SK-N-SH treated with all-trans-retinoic acid at 6 μM for 48 hours (cell line): ENCODE results near the gene IFT25.

ENCODE experiments used
- ATAC-seq: fragments of 200-7000 bp; cut with Tn5 transposase; 3 replicates; pipeline ENCODE4 v1.9.1; 2020; ENCODE audit warnings: mild to moderate bottlenecking, moderate library complexity
- ARNTL ChIP-seq: fragments of 450-650 bp; formaldehyde crosslinking; IDR thresholded peaks from 2 replicates; pipeline ENCODE4 v1.5.0; 2020; ENCODE audit warnings: low read depth, mild to moderate bottlenecking, moderate library complexity, borderline replicate concordance
- BACH2 ChIP-seq: fragments of 250-450 bp; sonication (Bioruptor Pico); IDR thresholded peaks from 2 replicates; pipeline ENCODE4 v1.9.0; 2021; ENCODE audit warnings: mild to moderate bottlenecking, borderline replicate concordance
- CSDC2 ChIP-seq: fragments of 250-450 bp; sonication (Bioruptor Pico); IDR thresholded peaks from 2 replicates; pipeline ENCODE4 v1.5.0; 2020; ENCODE audit warnings: mild to moderate bottlenecking, moderate library complexity
- ESRRG ChIP-seq: fragments of 250-450 bp; sonication (Bioruptor Pico); IDR thresholded peaks from 2 replicates; pipeline ENCODE4 v1.6.1; 2021; ENCODE audit warnings: mild to moderate bottlenecking
- GLIS3 ChIP-seq: fragments of 250-450 bp; sonication (Bioruptor Pico); IDR thresholded peaks from 2 replicates; pipeline ENCODE4 v1.5.0; 2020; ENCODE audit warnings: mild to moderate bottlenecking, moderate library complexity
- OSR1 ChIP-seq: fragments of 250-450 bp; sonication (Bioruptor Pico); IDR thresholded peaks from 2 replicates; pipeline ENCODE4 v1.8.0; 2022; ENCODE audit warnings: moderate library complexity, mild to moderate bottlenecking, inconsistent platforms
- PPARA ChIP-seq: fragments of 250-450 bp; sonication (Bioruptor Pico); IDR thresholded peaks from 2 replicates; pipeline ENCODE4 v1.5.0; 2020; ENCODE audit warnings: mild to moderate bottlenecking, borderline replicate concordance
- RARB ChIP-seq: fragments of 250-450 bp; sonication (Bioruptor Pico); IDR thresholded peaks from 2 replicates; pipeline ENCODE4 v1.8.0; 2021; ENCODE audit warnings: mild to moderate bottlenecking, moderate library complexity
- SNAI2 ChIP-seq: fragments of 250-450 bp; sonication (Bioruptor Pico); IDR thresholded peaks from 2 replicates; pipeline ENCODE4 v1.5.0; 2020; ENCODE audit warnings: mild to moderate bottlenecking, moderate library complexity
- TCF4 ChIP-seq: fragments of 250-450 bp; sonication (Bioruptor Pico); IDR thresholded peaks from 2 replicates; pipeline ENCODE4 v1.8.0; 2021; ENCODE audit warnings: mild to moderate bottlenecking, moderate library complexity, borderline replicate concordance
- TOX ChIP-seq: fragments of 250-450 bp; sonication (Bioruptor Pico); IDR thresholded peaks from 2 replicates; pipeline ENCODE4 v1.8.0; 2021; ENCODE audit warnings: mild to moderate bottlenecking, moderate library complexity, borderline replicate concordance
- ZC3H10 ChIP-seq: fragments of 250-450 bp; sonication (Bioruptor Pico); IDR thresholded peaks from 2 replicates; pipeline ENCODE4 v1.5.1; 2021; ENCODE audit warnings: mild to moderate bottlenecking, moderate library complexity
- ZFP3 ChIP-seq: fragments of 250-450 bp; sonication (Bioruptor Pico); IDR thresholded peaks from 2 replicates; pipeline ENCODE4 v1.5.0; 2020; ENCODE audit warnings: mild to moderate bottlenecking, moderate library complexity
- ZFP30 ChIP-seq: fragments of 450-650 bp; formaldehyde crosslinking; IDR thresholded peaks from 2 replicates; pipeline ENCODE4 v1.5.0; 2022; ENCODE audit warnings: mild to moderate bottlenecking, moderate library complexity
- ZNF565 ChIP-seq: fragments of 450-650 bp; formaldehyde crosslinking; conservative IDR thresholded peaks from 2 replicates; pipeline ENCODE4 v1.5.0; 2020; ENCODE audit warnings: low read depth, mild to moderate bottlenecking, moderate library complexity
- ZNF70 ChIP-seq: fragments of 450-650 bp; formaldehyde crosslinking; IDR thresholded peaks from 2 replicates; pipeline ENCODE4 v1.5.0; 2020; ENCODE audit warnings: mild to moderate bottlenecking, moderate library complexity
- ZNF8 ChIP-seq: fragments of 450-650 bp; formaldehyde crosslinking; IDR thresholded peaks from 2 replicates; pipeline ENCODE4 v1.5.0; 2020; ENCODE audit warnings: mild to moderate bottlenecking, moderate library complexity
- TF ChIP-seq, protein P1 (sequence below): fragments of 250-450 bp; sonication (Bioruptor Pico); IDR thresholded peaks from 2 replicates; pipeline ENCODE4 v1.5.1; 2021; ENCODE audit warnings: mild to moderate bottlenecking, moderate library complexity
- TF ChIP-seq, protein P2 (sequence below): fragments of 250-450 bp; sonication (Bioruptor Pico); IDR thresholded peaks from 2 replicates; pipeline ENCODE4 v1.8.0; 2021; ENCODE audit warnings: low read depth, mild to moderate bottlenecking, moderate library complexity, borderline replicate concordance
- TF ChIP-seq, protein P3 (sequence below): fragments of 250-450 bp; sonication (Bioruptor Pico); IDR thresholded peaks from 2 replicates; pipeline ENCODE4 v1.8.0; 2020; ENCODE audit warnings: mild to moderate bottlenecking, moderate library complexity, borderline replicate concordance
- TF ChIP-seq, protein P4 (sequence below): fragments of 250-450 bp; sonication (Bioruptor Pico); IDR thresholded peaks from 2 replicates; pipeline ENCODE4 v1.5.0; 2020; ENCODE audit warnings: mild to moderate bottlenecking, moderate library complexity
- TF ChIP-seq, protein P5 (sequence below): fragments of 250-450 bp; sonication (Bioruptor Pico); IDR thresholded peaks from 2 replicates; pipeline ENCODE4 v1.5.1; 2020; ENCODE audit warnings: low read depth, mild to moderate bottlenecking, moderate library complexity

Gene IFT25

DNA sequence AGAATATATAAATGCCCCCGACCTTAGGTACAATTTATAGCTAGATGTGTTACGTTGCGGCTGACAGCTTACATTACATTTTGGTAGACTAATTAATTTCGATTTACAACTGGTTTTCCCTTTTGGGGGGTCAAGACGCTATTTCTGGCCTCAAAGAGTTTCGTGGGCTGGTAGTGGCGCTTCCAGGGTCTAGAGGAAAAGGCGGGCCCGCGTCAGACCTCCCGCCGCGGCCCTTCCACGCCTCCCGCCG, 391 bp downstream of the IFT25 start:
- TF ChIP-seq ZNF565 (CRISPR knock-in tag) = no peak
- TF ChIP-seq ZC3H10 (CRISPR knock-in tag) = no peak
- TF ChIP-seq, protein P1, sequence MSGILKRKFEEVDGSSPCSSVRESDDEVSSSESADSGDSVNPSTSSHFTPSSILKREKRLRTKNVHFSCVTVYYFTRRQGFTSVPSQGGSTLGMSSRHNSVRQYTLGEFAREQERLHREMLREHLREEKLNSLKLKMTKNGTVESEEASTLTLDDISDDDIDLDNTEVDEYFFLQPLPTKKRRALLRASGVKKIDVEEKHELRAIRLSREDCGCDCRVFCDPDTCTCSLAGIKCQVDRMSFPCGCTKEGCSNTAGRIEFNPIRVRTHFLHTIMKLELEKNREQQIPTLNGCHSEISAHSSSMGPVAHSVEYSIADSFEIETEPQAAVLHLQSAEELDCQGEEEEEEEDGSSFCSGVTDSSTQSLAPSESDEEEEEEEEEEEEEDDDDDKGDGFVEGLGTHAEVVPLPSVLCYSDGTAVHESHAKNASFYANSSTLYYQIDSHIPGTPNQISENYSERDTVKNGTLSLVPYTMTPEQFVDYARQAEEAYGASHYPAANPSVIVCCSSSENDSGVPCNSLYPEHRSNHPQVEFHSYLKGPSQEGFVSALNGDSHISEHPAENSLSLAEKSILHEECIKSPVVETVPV (CRISPR knock-in tag) = no peak
- no peak for TF ChIP-seq OSR1 (CRISPR knock-in tag)
- TF ChIP-seq RARB (CRISPR knock-in tag) = no peak
- TF ChIP-seq ZFP30 = no peak
- no peak for TF ChIP-seq TCF4 (CRISPR knock-in tag)
- no peak for TF ChIP-seq ARNTL
- no peak for TF ChIP-seq ESRRG (CRISPR knock-in tag)
- no peak for TF ChIP-seq SNAI2 (CRISPR knock-in tag)
- TF ChIP-seq ZFP3 = no peak
- no peak for TF ChIP-seq PPARA
- TF ChIP-seq BACH2 = no peak
- no peak for TF ChIP-seq CSDC2 (CRISPR knock-in tag)
- TF ChIP-seq, protein P2, sequence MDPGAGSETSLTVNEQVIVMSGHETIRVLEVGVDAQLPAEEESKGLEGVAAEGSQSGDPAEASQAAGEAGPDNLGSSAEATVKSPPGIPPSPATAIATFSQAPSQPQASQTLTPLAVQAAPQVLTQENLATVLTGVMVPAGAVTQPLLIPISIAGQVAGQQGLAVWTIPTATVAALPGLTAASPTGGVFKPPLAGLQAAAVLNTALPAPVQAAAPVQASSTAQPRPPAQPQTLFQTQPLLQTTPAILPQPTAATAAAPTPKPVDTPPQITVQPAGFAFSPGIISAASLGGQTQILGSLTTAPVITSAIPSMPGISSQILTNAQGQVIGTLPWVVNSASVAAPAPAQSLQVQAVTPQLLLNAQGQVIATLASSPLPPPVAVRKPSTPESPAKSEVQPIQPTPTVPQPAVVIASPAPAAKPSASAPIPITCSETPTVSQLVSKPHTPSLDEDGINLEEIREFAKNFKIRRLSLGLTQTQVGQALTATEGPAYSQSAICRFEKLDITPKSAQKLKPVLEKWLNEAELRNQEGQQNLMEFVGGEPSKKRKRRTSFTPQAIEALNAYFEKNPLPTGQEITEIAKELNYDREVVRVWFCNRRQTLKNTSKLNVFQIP (CRISPR knock-in tag) = no peak
- TF ChIP-seq, protein P3, sequence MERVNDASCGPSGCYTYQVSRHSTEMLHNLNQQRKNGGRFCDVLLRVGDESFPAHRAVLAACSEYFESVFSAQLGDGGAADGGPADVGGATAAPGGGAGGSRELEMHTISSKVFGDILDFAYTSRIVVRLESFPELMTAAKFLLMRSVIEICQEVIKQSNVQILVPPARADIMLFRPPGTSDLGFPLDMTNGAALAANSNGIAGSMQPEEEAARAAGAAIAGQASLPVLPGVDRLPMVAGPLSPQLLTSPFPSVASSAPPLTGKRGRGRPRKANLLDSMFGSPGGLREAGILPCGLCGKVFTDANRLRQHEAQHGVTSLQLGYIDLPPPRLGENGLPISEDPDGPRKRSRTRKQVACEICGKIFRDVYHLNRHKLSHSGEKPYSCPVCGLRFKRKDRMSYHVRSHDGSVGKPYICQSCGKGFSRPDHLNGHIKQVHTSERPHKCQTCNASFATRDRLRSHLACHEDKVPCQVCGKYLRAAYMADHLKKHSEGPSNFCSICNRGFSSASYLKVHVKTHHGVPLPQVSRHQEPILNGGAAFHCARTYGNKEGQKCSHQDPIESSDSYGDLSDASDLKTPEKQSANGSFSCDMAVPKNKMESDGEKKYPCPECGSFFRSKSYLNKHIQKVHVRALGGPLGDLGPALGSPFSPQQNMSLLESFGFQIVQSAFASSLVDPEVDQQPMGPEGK (CRISPR knock-in tag) = no peak
- TF ChIP-seq GLIS3 = no peak
- TF ChIP-seq TOX (CRISPR knock-in tag) = no peak
- no peak for ATAC-seq

DNA sequence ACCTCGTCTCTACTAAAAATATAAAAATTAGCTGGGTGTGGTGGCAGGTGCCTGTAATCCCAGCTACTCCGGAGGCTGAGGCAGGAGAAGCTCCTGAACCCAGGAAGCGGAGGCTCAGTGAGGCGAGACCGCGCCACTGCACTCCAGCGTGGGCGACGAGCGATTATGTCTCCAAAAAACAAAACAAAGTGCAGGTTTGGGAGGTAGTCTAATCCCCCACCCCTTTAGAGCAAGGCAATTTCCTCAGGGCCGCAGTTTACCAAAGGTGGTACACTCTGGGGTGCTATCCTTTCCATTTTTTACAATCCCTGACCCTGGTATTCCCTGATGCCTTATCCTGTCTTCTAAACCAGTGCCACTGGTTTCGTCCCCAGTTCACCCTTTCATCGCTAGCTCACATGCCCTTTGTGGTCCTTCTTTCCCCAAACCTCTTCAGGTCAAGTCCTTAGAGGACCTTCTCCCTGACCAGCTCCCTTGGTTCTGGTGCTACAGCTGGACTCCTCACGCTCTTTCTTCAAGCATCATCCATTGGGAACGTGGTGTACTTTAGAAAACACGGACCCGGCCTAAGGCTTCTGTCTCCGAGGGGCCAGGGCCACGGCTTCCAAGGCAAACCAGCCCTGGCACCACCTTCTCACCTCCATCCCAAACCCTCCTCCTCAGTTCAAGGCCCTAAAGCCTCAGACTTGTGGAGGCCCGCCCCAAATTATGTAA, 873 bp downstream of the IFT25 start:
- ATAC-seq = peak; percentile 1; the same call in 1 of the 3 replicates
- no peak for TF ChIP-seq ZNF8
- no peak for TF ChIP-seq PPARA
- TF ChIP-seq ESRRG (CRISPR knock-in tag) = no peak

DNA sequence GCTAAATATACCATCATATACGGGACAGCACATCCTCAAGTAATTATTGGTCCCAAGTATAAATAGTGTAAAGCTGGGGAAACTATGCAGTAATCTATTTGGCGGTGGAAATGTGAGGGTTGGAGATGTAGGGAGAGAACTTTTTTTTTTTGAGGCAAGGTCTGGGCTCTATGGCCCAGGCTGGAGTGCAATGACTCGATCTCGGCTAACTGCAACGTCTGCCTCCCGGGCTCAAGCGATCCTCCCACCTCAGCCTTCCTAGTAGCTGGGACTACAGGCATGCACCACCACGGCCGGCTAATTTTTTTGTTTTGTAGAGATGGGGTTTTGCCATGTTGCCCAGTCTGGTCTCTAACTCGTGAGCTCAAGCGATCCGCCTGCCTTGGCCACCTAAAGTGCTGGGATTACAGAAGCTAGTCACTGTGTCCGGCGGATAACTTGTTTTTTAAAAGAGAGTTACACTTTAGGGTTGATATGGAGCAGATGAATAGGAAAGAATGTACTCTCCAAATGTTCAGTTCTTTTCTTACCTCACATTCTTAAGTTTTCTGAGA, 1.9 kb downstream of the IFT25 start:
- ATAC-seq = no peak
- TF ChIP-seq, protein P3 (CRISPR knock-in tag) = no peak
- TF ChIP-seq ZNF70 (CRISPR knock-in tag) (no peak), OSR1 (CRISPR knock-in tag) (no peak), SNAI2 (CRISPR knock-in tag) (no peak), BACH2 (no peak), GLIS3 (no peak), ESRRG (CRISPR knock-in tag) (no peak), ZNF565 (CRISPR knock-in tag) (no peak), ZC3H10 (CRISPR knock-in tag) (no peak), RARB (CRISPR knock-in tag) (no peak), ZFP30 (no peak), PPARA (no peak), TCF4 (CRISPR knock-in tag) (no peak), TOX (CRISPR knock-in tag) (no peak), ZNF8 (no peak)
- TF ChIP-seq, protein P4, sequence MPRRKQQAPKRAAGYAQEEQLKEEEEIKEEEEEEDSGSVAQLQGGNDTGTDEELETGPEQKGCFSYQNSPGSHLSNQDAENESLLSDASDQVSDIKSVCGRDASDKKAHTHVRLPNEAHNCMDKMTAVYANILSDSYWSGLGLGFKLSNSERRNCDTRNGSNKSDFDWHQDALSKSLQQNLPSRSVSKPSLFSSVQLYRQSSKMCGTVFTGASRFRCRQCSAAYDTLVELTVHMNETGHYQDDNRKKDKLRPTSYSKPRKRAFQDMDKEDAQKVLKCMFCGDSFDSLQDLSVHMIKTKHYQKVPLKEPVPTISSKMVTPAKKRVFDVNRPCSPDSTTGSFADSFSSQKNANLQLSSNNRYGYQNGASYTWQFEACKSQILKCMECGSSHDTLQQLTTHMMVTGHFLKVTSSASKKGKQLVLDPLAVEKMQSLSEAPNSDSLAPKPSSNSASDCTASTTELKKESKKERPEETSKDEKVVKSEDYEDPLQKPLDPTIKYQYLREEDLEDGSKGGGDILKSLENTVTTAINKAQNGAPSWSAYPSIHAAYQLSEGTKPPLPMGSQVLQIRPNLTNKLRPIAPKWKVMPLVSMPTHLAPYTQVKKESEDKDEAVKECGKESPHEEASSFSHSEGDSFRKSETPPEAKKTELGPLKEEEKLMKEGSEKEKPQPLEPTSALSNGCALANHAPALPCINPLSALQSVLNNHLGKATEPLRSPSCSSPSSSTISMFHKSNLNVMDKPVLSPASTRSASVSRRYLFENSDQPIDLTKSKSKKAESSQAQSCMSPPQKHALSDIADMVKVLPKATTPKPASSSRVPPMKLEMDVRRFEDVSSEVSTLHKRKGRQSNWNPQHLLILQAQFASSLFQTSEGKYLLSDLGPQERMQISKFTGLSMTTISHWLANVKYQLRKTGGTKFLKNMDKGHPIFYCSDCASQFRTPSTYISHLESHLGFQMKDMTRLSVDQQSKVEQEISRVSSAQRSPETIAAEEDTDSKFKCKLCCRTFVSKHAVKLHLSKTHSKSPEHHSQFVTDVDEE = no peak
- TF ChIP-seq, protein P2 (CRISPR knock-in tag) = no peak
- TF ChIP-seq, protein P1 (CRISPR knock-in tag) = no peak
- TF ChIP-seq, protein P5, sequence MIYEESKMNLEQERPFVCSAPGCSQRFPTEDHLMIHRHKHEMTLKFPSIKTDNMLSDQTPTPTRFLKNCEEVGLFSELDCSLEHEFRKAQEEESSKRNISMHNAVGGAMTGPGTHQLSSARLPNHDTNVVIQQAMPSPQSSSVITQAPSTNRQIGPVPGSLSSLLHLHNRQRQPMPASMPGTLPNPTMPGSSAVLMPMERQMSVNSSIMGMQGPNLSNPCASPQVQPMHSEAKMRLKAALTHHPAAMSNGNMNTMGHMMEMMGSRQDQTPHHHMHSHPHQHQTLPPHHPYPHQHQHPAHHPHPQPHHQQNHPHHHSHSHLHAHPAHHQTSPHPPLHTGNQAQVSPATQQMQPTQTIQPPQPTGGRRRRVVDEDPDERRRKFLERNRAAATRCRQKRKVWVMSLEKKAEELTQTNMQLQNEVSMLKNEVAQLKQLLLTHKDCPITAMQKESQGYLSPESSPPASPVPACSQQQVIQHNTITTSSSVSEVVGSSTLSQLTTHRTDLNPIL (CRISPR knock-in tag) = no peak
